Lung (tissue), 12 donors: ENCODE measurements around the gene PCID2. TPM values are rescaled to one million over a fixed set of nuclear protein-coding genes. Genes with fewer than 3 reads are reported as not detected.

Experiments used
- ATAC-seq: fragments of 200-7000 bp; cut with Tn5 transposase; one replicate; pipeline ENCODE4 v1.9.1; 2020; ENCODE audit warnings: moderate number of reproducible peaks; ENCODE audit not compliant: insufficient read depth, low FRiP score
- DNase-seq, 3 donors: peaks; one replicate each; pipeline ENCODE4 v3.0.0-alpha.2; 2013 to 2017
- H3K27ac ChIP-seq, 2 donors: one replicate each; pipeline ENCODE4 v1.5.1; 2013; ENCODE audit warnings: mild to moderate bottlenecking in 2 of 2, moderate library complexity in 2 of 2, control low read depth in 1 of 2, inconsistent platforms in 1 of 2, low read depth in 1 of 2, low read length in 1 of 2
- H3K27me3 ChIP-seq, 3 donors: one replicate each; pipeline ENCODE4 v1.5.1; 2013; ENCODE audit warnings: low read length in 2 of 3; ENCODE audit not compliant: control insufficient read depth in 3 of 3, insufficient read depth in 3 of 3
- H3K36me3 ChIP-seq, 4 donors: one replicate each; pipeline ENCODE4 v1.5.1; 2013; ENCODE audit warnings: low read length in 4 of 4, mild to moderate bottlenecking in 1 of 4, moderate library complexity in 1 of 4; ENCODE audit not compliant: control insufficient read depth in 4 of 4, insufficient read depth in 4 of 4
- H3K4me1 ChIP-seq, 5 donors: one replicate each; pipeline ENCODE4 v1.5.1; 2013; ENCODE audit warnings: low read length in 5 of 5, mild to moderate bottlenecking in 2 of 5, moderate library complexity in 1 of 5; ENCODE audit not compliant: control insufficient read depth in 5 of 5, insufficient read depth in 5 of 5
- H3K4me3 ChIP-seq: one replicate; pipeline ENCODE4 v1.5.1; 2013; ENCODE audit warnings: mild to moderate bottlenecking, control low read depth, moderate library complexity
- H3K9ac ChIP-seq, 2 donors: one replicate each; pipeline ENCODE4 v1.5.1; 2013; ENCODE audit warnings: low read length in 2 of 2, control low read depth in 1 of 2; ENCODE audit not compliant: insufficient read depth in 1 of 2
- H3K9me3 ChIP-seq, 4 donors: one replicate each; pipeline ENCODE4 v1.5.1; 2013; ENCODE audit warnings: low read length in 3 of 4, mild to moderate bottlenecking in 1 of 4, moderate library complexity in 1 of 4; ENCODE audit not compliant: control insufficient read depth in 4 of 4, insufficient read depth in 3 of 4
- WGBS, 2 donors: extraction: QIAGEN DNeasy Blood & Tissue Kit; methylation state at CpG; one replicate each; pipeline ENCODE4 v1.1.7; 2013; 5-methylcytosine and 5-hydroxymethylcytosine counted together
- polyA plus RNA-seq, 2 donors: library from polyadenylated mRNA; stranded (reverse); fragments of 200-250 nt; gene quantifications; one replicate each; pipeline ENCODE4 v1.2.1, GENCODE V29; 2013
- total RNA-seq, 2 donors: library from RNA; depleted of rRNA in 1 of 2; stranded (reverse); fragments of >200 nt in 1 of 2; gene quantifications; one replicate each; pipeline ENCODE4 v1.2.1, GENCODE V29; 2014 to 2021
- TF ChIP-seq, protein P1 (sequence below): IDR thresholded peaks from 2 replicates; pipeline ENCODE4 v1.5.1; 2012; ENCODE audit warnings: mild to moderate bottlenecking; ENCODE audit errors: control extremely low read depth, extremely low read depth
- donor health status: control.
- donor health status: control.
- donor health status: Bipolar disorder and iron deficiency.
- donor health status: healthy.
- donor health status: DM: yes; HTN: yes; CAD: no.

Gene PCID2
- total and polyA plus RNA-seq, 4 donors, result 31.5 to 86.2 (median 37.3) TPM

DNA sequence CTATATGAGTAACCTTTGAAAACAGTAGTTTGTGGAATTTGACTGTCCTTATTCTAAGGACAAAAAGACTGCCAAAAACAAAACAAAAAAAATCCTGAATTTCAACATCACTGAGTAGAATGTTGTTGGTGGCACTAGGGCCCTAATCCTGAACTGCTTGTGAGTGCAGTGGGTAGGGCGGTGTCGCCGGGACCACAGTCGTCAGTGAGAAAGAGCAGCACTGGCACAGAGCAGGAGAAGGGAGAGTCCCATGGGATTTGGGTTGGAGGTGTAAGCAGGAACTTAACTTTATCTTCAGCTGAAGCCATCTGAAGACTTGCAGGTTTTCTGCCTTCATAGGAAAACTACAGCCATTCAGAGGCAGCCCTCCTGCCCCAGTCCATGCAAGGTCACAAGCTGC lies 5.6 kb downstream of the PCID2 start:
- H3K4me1 ChIP-seq, result peaks cover 0 to 27% (median 10%) of the 10 kb centered on the region in 5 donors
- TF ChIP-seq, protein P1, sequence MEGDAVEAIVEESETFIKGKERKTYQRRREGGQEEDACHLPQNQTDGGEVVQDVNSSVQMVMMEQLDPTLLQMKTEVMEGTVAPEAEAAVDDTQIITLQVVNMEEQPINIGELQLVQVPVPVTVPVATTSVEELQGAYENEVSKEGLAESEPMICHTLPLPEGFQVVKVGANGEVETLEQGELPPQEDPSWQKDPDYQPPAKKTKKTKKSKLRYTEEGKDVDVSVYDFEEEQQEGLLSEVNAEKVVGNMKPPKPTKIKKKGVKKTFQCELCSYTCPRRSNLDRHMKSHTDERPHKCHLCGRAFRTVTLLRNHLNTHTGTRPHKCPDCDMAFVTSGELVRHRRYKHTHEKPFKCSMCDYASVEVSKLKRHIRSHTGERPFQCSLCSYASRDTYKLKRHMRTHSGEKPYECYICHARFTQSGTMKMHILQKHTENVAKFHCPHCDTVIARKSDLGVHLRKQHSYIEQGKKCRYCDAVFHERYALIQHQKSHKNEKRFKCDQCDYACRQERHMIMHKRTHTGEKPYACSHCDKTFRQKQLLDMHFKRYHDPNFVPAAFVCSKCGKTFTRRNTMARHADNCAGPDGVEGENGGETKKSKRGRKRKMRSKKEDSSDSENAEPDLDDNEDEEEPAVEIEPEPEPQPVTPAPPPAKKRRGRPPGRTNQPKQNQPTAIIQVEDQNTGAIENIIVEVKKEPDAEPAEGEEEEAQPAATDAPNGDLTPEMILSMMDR, result no peak
- H3K9me3 ChIP-seq, result no peaks in the 10 kb centered on the region
- DNase-seq, result no peak
- no peak overlapping the region for H3K9ac ChIP-seq
- H3K27me3 ChIP-seq, result no peaks in the 10 kb centered on the region
- no peak for ATAC-seq
- peak overlapping the region in 1 of 2 donors; percentile 73 for H3K27ac ChIP-seq
- WGBS, 2 donors, result 94 to 95% methylated on average over 4 of the region's 4 CpGs
- H3K4me3 ChIP-seq, result no peak overlapping the region
- H3K36me3 ChIP-seq, result peaks cover 4 to 13% (median 5%) of the 10 kb centered on the region in 4 donors

GRCh38 chr13:113201815-113202214 lies 6.7 kb downstream of the PCID2 start:
- TF ChIP-seq, protein P1, result no peak
- Histone ChIP-seq H3K4me1 (peaks cover 0 to 26% (median 5%) of the 10 kb centered on the region in 5 donors), H3K9ac (no peak overlapping the region), H3K36me3 (peaks cover 4 to 22% (median 14%) of the 10 kb centered on the region in 4 donors), H3K27me3 (no peaks in the 10 kb centered on the region), H3K27ac (no peak overlapping the region), H3K4me3 (no peak overlapping the region), H3K9me3 (no peaks in the 10 kb centered on the region)
- DNase-seq (no peak), ATAC-seq (no peak)
- WGBS, 2 donors, result 91 to 94% methylated on average over 2 of the region's 2 CpGs

DNA sequence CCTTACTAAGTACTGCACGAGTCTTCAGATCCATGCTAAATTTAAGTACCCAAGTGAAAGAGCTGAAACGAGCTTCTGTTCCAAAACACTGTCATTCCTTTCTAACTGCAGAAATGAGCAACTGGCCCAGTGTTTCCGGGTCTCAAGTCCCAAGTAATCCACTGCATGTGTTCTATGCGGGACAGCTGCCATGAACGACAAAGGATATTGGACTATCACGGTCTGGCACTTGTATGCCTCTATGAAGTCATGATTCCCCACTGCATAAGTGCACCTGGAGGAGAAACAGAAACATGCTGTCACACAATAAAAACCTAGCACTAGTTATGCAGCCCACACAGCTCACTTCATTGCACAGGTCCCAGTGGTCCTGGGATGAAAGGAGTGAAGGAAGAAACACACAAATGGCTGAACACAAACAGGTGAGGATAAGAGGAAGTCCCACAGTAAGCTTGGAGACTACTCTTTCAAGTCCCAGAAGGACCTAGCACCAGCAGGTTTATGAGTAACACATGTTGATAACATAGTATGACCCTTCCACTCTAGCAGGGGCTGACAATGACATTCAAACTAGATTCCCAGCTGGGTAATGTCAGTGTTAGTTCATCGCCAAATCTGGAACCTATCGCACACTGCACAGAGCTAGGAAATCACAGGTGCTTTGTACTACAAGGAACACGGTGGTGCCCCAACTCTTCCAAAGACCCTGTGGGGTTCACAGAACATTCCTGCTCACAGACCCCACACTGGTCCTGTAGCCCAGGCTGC lies 11.3 kb downstream of the PCID2 start:
- no peak overlapping the region for H3K9ac ChIP-seq
- DNase-seq (no peak), ATAC-seq (no peak)
- peaks cover 0 to 9% (median 0%) of the 10 kb centered on the region in 5 donors for H3K4me1 ChIP-seq
- H3K9me3 ChIP-seq, result no peaks in the 10 kb centered on the region
- WGBS, 2 donors, result 90 to 92% methylated on average over 9 of the region's 9 CpGs
- H3K36me3 ChIP-seq, result peaks cover 21 to 39% (median 30%) of the 10 kb centered on the region in 4 donors
- TF ChIP-seq, protein P1, result no peak
- H3K27ac ChIP-seq, result peak overlapping the region in 1 of 2 donors; percentile 67
- H3K4me3 ChIP-seq, result no peak overlapping the region
- H3K27me3 ChIP-seq, result no peaks in the 10 kb centered on the region
